Right atrium auricular region (tissue), 2 donors: Measurements from ENCODE around the gene SREBF2. TPM values are rescaled to one million over a fixed set of nuclear protein-coding genes. Genes with fewer than 3 reads are reported as not detected.
A peak's percentile ranks its signal among the peaks of the same experiment; 100 is the strongest.

Experiments used
- DNase-seq: peaks from one replicate; pipeline ENCODE4 v3.0.0-alpha.2; 2019; ENCODE audit warnings: low spot score
- H3K27ac ChIP-seq, 2 donors: fragments of 200-600 bp; sonication (generic); 1 replicate in 1 of 2; 2 replicates in 1 of 2; pipeline ENCODE4 v1.5.1; 2016 to 2019
- H3K27me3 ChIP-seq, 2 donors: fragments of 200-600 bp; sonication (generic); one replicate each; pipeline versions ENCODE4 v1.5.1 to v1.6.0; 2017 to 2019
- H3K36me3 ChIP-seq: fragments of 200-600 bp; sonication (generic); one replicate; pipeline ENCODE4 v1.5.1; 2016
- H3K4me1 ChIP-seq, 2 donors: fragments of 200-600 bp; sonication (generic); one replicate each; pipeline versions ENCODE4 v1.5.1 to v1.6.0; 2017 to 2019
- H3K4me3 ChIP-seq, 2 donors: fragments of 200-600 bp; sonication (generic); 1 replicate in 1 of 2; 2 replicates in 1 of 2; pipeline ENCODE4 v1.5.1; 2017 to 2019; ENCODE audit warnings: mild to moderate bottlenecking in 1 of 2, moderate library complexity in 1 of 2
- H3K9me3 ChIP-seq, 2 donors: fragments of 200-600 bp; sonication (generic); one replicate each; pipeline ENCODE4 v1.5.1; 2019
- total RNA-seq, 2 donors: library from RNA; depleted of rRNA; stranded (reverse); fragments of >200 nt; gene quantifications; one replicate each; pipeline ENCODE4 v1.1.0, GENCODE V29; 2016
- TF ChIP-seq, protein P1 (sequence below), 2 donors: fragments of 200-600 bp; sonication (generic); IDR thresholded peaks; one replicate each; pipeline ENCODE4 v1.5.1; 2019; ENCODE audit warnings: antibody characterized with exemption in 2 of 2

Gene SREBF2
- total RNA-seq, 2 donors from 2014 or later = 45.6 to 61.4 TPM

DNA sequence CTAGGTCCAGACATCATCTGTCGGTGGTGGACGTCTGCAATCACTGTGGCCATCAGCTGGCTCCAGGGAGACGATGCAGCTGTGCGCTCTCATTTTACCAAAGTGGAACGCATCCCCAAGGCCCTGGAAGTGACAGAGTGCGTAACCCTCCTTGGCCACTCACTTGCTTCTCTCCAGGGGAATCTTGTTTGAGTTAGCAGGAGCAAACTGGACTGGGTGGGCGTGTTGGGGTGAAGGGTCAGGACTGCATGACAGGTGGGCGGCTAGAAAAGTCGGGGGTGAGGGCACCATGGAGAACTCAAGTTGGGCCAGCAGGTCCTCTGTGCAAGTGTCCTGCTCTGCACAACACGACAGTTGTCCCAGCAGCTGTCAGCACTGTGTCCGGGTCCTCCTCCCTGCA is 65.7 kb downstream of the SREBF2 start:
- TF ChIP-seq, protein P1, sequence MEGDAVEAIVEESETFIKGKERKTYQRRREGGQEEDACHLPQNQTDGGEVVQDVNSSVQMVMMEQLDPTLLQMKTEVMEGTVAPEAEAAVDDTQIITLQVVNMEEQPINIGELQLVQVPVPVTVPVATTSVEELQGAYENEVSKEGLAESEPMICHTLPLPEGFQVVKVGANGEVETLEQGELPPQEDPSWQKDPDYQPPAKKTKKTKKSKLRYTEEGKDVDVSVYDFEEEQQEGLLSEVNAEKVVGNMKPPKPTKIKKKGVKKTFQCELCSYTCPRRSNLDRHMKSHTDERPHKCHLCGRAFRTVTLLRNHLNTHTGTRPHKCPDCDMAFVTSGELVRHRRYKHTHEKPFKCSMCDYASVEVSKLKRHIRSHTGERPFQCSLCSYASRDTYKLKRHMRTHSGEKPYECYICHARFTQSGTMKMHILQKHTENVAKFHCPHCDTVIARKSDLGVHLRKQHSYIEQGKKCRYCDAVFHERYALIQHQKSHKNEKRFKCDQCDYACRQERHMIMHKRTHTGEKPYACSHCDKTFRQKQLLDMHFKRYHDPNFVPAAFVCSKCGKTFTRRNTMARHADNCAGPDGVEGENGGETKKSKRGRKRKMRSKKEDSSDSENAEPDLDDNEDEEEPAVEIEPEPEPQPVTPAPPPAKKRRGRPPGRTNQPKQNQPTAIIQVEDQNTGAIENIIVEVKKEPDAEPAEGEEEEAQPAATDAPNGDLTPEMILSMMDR (IDR thresholded peaks at IDR 0.05) = no peak
- Histone ChIP-seq H3K4me3 (no peak overlapping the region), H3K4me1 (peaks cover 0 to 46% of the 10 kb centered on the region in 2 donors), H3K36me3 (peaks cover 52% of the 10 kb centered on the region), H3K27me3 (no peaks in the 10 kb centered on the region), H3K9me3 (no peaks in the 10 kb centered on the region), H3K27ac (peak overlapping the region; percentile 41 to 57)
- no peak for DNase-seq

DNA sequence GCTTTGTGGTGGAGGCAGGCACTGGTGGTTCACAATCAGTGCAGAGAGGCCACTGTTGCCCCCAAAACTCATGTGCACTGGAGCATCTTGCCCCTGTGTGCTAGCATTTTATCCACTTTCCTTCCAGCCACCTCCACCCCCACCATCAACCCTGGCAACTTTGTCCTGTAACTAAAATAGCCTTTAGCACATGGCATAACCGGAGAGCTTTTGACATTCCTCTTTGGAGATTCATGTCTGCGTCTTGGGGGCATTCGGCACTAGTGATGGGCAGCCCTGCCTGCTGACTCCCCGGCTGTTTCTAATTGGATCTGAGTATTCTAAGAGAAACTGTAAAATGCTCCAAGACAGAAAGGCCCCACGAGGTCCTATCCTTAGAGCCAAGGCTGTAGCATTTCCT is 66.2 kb downstream of the SREBF2 start:
- Histone ChIP-seq H3K9me3 (no peaks in the 10 kb centered on the region), H3K4me3 (no peak overlapping the region), H3K27ac (peak overlapping the region; percentile 41 to 71), H3K4me1 (peaks cover 0 to 42% of the 10 kb centered on the region in 2 donors), H3K27me3 (no peaks in the 10 kb centered on the region), H3K36me3 (peaks cover 49% of the 10 kb centered on the region)
- TF ChIP-seq, protein P1 (IDR thresholded peaks at IDR 0.05) = no peak
- DNase-seq = no peak

DNA sequence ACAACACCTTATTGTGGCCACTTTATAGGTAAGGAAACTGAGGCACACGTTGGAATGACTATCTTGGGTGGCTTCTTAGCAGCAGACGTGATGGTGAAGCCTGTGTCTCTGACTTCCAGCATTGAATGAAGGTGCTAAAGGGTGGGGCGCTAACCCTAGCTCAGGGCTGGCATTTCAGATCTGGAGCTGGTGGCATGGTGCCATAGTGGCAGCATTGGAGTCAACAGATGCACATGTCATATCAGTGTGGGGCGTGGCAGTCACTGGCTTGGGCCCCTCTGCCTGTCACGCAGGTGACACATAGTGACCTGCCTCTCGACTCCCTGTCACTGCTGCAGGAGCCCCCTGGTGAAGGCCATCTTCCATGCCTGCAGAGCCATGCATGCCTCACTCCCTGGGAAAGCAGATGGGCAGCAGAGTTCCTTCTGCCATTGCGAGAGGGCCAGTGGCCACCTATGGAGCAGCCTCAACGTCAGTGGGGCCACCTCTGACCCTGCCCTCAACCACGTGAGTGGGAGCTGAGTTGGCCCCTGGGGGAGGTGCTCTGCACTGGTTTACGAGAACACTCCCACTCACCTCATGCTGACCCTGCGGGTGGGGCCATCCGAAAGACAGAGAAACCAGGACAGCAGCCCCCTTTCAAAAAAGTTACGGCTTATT is 67.2 kb downstream of the SREBF2 start:
- H3K9me3 ChIP-seq = no peaks in the 10 kb centered on the region
- TF ChIP-seq, protein P1 (IDR thresholded peaks at IDR 0.05) = no peak
- peaks cover 49% of the 10 kb centered on the region for H3K36me3 ChIP-seq
- peaks cover 0 to 37% of the 10 kb centered on the region in 2 donors for H3K4me1 ChIP-seq
- no peak for DNase-seq
- no peaks in the 10 kb centered on the region for H3K27me3 ChIP-seq
- peak overlapping the region; percentile 41 to 71 for H3K27ac ChIP-seq
- no peak overlapping the region for H3K4me3 ChIP-seq

- H3K36me3 ChIP-seq = peaks cover 53% of the 10 kb centered on the region
- H3K4me1 ChIP-seq = peaks cover 0 to 37% of the 10 kb centered on the region in 2 donors
- H3K27ac ChIP-seq = peak overlapping the region in 1 of 2 donors; percentile 46
- H3K4me3 ChIP-seq = no peak overlapping the region
- DNase-seq = no peak
- H3K27me3 ChIP-seq = no peaks in the 10 kb centered on the region
- TF ChIP-seq, protein P1 (IDR thresholded peaks at IDR 0.05) = no peak
- H3K9me3 ChIP-seq = no peaks in the 10 kb centered on the region
Measured at GRCh38 chr22:41900652-41901312, 67.9 kb downstream of the SREBF2 start.

DNA sequence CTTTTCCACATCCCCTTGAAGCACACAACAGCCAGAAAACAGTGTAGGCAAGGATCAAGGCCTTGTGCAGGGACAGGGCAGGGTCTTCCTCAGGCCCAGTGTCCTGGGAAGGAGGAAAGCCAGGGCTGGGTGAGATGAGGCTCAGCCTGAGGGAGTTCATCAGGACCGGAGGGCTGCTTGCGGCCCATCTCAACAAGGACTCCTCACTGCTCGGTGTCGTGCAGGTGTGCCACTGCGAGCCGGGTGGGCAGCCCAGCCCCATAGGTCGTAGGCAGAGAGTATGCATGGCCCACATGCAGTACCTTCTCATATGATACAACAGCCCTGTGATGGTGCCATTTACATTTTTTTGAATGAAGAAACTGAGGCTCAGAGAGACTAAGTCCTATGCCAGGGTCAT is 69.1 kb downstream of the SREBF2 start:
- TF ChIP-seq, protein P1 (IDR thresholded peaks at IDR 0.05) = no peak
- Histone ChIP-seq H3K9me3 (no peaks in the 10 kb centered on the region), H3K4me3 (no peak overlapping the region), H3K36me3 (peaks cover 42% of the 10 kb centered on the region), H3K27ac (peak overlapping the region in 1 of 2 donors; percentile 67), H3K27me3 (no peaks in the 10 kb centered on the region), H3K4me1 (peaks cover 0 to 37% of the 10 kb centered on the region in 2 donors)
- DNase-seq = no peak
